ENCODE results near the gene ZBTB33. TPM values are rescaled to one million over a fixed set of nuclear protein-coding genes. Genes with fewer than 3 reads are reported as not detected.

ZBTB33 gene
- 15.6 and 23.5 TPM in 2 replicates for total RNA-seq

GRCh38 chrX:120250522-120251271 is at the start of gene ZBTB33:
Gene ZBTB33 (plus strand): TSS chrX:120250812. CDS start chrX:120253416, 2,604 bp downstream.
- peak; percentile 87 for DNase-seq (ENCODE audit: low read depth)

GRCh38 chrX:120200851-120201250 is 49.8 kb upstream of the ZBTB33 start:
- no peak for DNase-seq (ENCODE audit: low read depth)

GRCh38 chrX:120205816-120206753 is 44.5 kb upstream of the ZBTB33 start:
- no peak for DNase-seq (ENCODE audit: low read depth)

GRCh38 chrX:120207009-120207605 is 43.5 kb upstream of the ZBTB33 start:
- DNase-seq (ENCODE audit: low read depth): peak; percentile 1

GRCh38 chrX:120213438-120214265 is 37.0 kb upstream of the ZBTB33 start:
- peak; percentile 44 for DNase-seq (ENCODE audit: low read depth)

- DNase-seq (ENCODE audit: low read depth): no peak
Measured at GRCh38 chrX:120223374-120223773, 27.2 kb upstream of the ZBTB33 start.

GRCh38 chrX:120224388-120224787 is 26.2 kb upstream of the ZBTB33 start:
- DNase-seq (ENCODE audit: low read depth): no peak

GRCh38 chrX:120228187-120228908 is 22.3 kb upstream of the ZBTB33 start:
- DNase-seq (ENCODE audit: low read depth): no peak

GRCh38 chrX:120235284-120235683 is 15.3 kb upstream of the ZBTB33 start:
- DNase-seq (ENCODE audit: low read depth): no peak

GRCh38 chrX:120236687-120237479 is 13.7 kb upstream of the ZBTB33 start:
- no peak for DNase-seq (ENCODE audit: low read depth)

- DNase-seq (ENCODE audit: low read depth): no peak
Measured at GRCh38 chrX:120238933-120239332, 11.7 kb upstream of the ZBTB33 start.

GRCh38 chrX:120242813-120243212 is 7.8 kb upstream of the ZBTB33 start:
- no peak for DNase-seq (ENCODE audit: low read depth)

GRCh38 chrX:120244395-120244734 is 6.2 kb upstream of the ZBTB33 start:
- no peak for DNase-seq (ENCODE audit: low read depth)

- DNase-seq (ENCODE audit: low read depth): peak; percentile 76
Measured at GRCh38 chrX:120244735-120245498, 5.7 kb upstream of the ZBTB33 start.

GRCh38 chrX:120251471-120252011 is 929 bp downstream of the ZBTB33 start:
- DNase-seq (ENCODE audit: low read depth): no peak

- no peak for DNase-seq (ENCODE audit: low read depth)
Measured at GRCh38 chrX:120253784-120254183, 3.2 kb downstream of the ZBTB33 start.

- no peak for DNase-seq (ENCODE audit: low read depth)
Measured at GRCh38 chrX:120260369-120260768, 9.8 kb downstream of the ZBTB33 start.

GRCh38 chrX:120262859-120263708 is 12.5 kb downstream of the ZBTB33 start:
- no peak for DNase-seq (ENCODE audit: low read depth)
